Smooth muscle cell of bladder (primary cell): ENCODE measurements around the gene VPS26B. TPM values are rescaled to one million over a fixed set of nuclear protein-coding genes. Genes with fewer than 3 reads are reported as not detected.

Experiments
- total RNA-seq: library from RNA; depleted of rRNA; stranded (reverse); fragments of >200 nt; gene quantifications from 2 replicates; pipeline ENCODE4 v1.2.3, GENCODE V29; 2014

VPS26B gene
- total RNA-seq = 32.4 and 42.0 TPM in 2 replicates

GRCh38 chr11:134223836-134224709, at the start of gene VPS26B, which contains the start of gene NCAPD3:
Gene VPS26B, plus strand, starts transcription at chr11:134224671. Its CDS starts 452 bp downstream, at chr11:134225123.
Gene NCAPD3, minus strand, starts transcription at chr11:134223967. Its CDS starts 41 bp downstream, at chr11:134223926.

GRCh38 chr11:134253188-134253993, 28.9 kb downstream of the VPS26B start, which contains the start of the genes ACAD8 and THYN1:
Gene ACAD8, plus strand, starts transcription at chr11:134253568. Its CDS starts 33 bp downstream, at chr11:134253601.
Gene THYN1, minus strand, starts transcription at chr11:134253352. Its CDS starts 470 bp downstream, at chr11:134252882.

GRCh38 chr11:134275534-134276395, 51.3 kb downstream of the VPS26B start, which contains the start of gene GLB1L3:
Gene GLB1L3, plus strand, starts transcription at chr11:134276379. Its CDS starts 362 bp downstream, at chr11:134276741.

Other genes with a start within 250 kb of the VPS26B start
- gene JAM3, start 155.6 kb upstream of the VPS26B start, total RNA-seq = 122 and 128 TPM in 2 replicates
- 6.1 and 6.5 TPM in 2 replicates for gene NCAPD3, start 704 bp upstream of the VPS26B start, total RNA-seq
- 75.3 and 79.9 TPM in 2 replicates for gene THYN1, start 28.7 kb downstream of the VPS26B start, total RNA-seq
- gene ACAD8, start 28.9 kb downstream of the VPS26B start, total RNA-seq = 16.9 TPM in 2 replicates
- not detected in 2 replicates for gene GLB1L3, start 51.7 kb downstream of the VPS26B start, total RNA-seq
- gene GLB1L2, start 107.3 kb downstream of the VPS26B start, total RNA-seq = 0.18 and 0.43 TPM in 2 replicates
- gene B3GAT1, start 187.6 kb downstream of the VPS26B start, total RNA-seq = 0.09 TPM in 1 of 2 replicates, not detected in the other